Endothelial cell of umbilical vein (primary cell): ENCODE measurements around the gene LINC01488. TPM values are rescaled to one million over a fixed set of nuclear protein-coding genes. Genes with fewer than 3 reads are reported as not detected.

Experiments used
- BruUV-seq: library from RNA; stranded (reverse); fragments of 400-500 nt; replicated peaks from 2 replicates; lab custom pipeline; 2021; lab: Mats Ljungman, UMichigan
- CTCF ChIA-PET: fragments of 300-600, 350-600 bp; sonication (Branson Sonifier 250); formaldehyde crosslinking; loops from one replicate; lab custom pipeline; 2021; ENCODE audit warnings: antibody characterized with exemption, inconsistent platforms; lab: Charles Lee
- POLR2A ChIA-PET: fragments of 300-600, 350-600 bp; sonication (Branson Sonifier 250); formaldehyde crosslinking; loops from one replicate; lab custom pipeline; 2021; ENCODE audit warnings: antibody characterized with exemption, inconsistent platforms; lab: Charles Lee
- DNase-seq: peaks from one replicate; pipeline ENCODE4 v3.0.0-alpha.2; 2011; ENCODE audit warnings: low read depth, low spot score
- FAIRE-seq: peaks from 2 replicates; lab custom pipeline; 2011; peaks lifted over from hg19 to GRCh38; lab: Jason Lieb, UNC
- H2AFZ ChIP-seq: 2 replicates; pipeline ENCODE4 v1.6.0; 2012; ENCODE audit warnings: low read depth, low read length, control low read depth, inconsistent platforms
- H3K27ac ChIP-seq: 2 replicates; pipeline ENCODE4 v1.5.1; 2011; ENCODE audit warnings: low read depth, mild to moderate bottlenecking, control low read depth, low read length, moderate library complexity; ENCODE audit not compliant: insufficient read depth
- H3K27me3 ChIP-seq, 2 experiments: 2 replicates each; pipeline versions ENCODE4 v1.6.0 to v1.6.1; 2011; ENCODE audit warnings: low read length in 2 of 2, mixed read lengths in 1 of 2; ENCODE audit not compliant: control insufficient read depth in 2 of 2, insufficient read depth in 2 of 2
- H3K36me3 ChIP-seq, 2 experiments: 2 replicates in 1 of 2; 3 replicates in 1 of 2; pipeline ENCODE4 v1.5.1; 2011; ENCODE audit warnings: low read length in 2 of 2, mild to moderate bottlenecking in 1 of 2, moderate library complexity in 1 of 2; ENCODE audit not compliant: control insufficient read depth in 2 of 2, insufficient read depth in 2 of 2; ENCODE audit errors: extremely low read depth in 1 of 2
- H3K4me1 ChIP-seq: 3 replicates; pipeline ENCODE4 v1.5.1; 2011; ENCODE audit warnings: mild to moderate bottlenecking, low read length; ENCODE audit not compliant: control insufficient read depth, insufficient read depth; ENCODE audit errors: extremely low read depth
- H3K4me2 ChIP-seq: 2 replicates; pipeline ENCODE4 v1.6.1; 2011; ENCODE audit warnings: low read length, control low read depth, mixed read lengths; ENCODE audit not compliant: insufficient read depth
- H3K4me3 ChIP-seq, 3 experiments: fragments of 200-600 bp in 1 of 3; sonication (generic), shearing (Covaris generic) in 1 of 3; replicated peaks in 1 of 3; 2 replicates each; pipeline ENCODE4 v1.5.1; 2011 to 2016; ENCODE audit warnings: control low read depth in 3 of 3, low read length in 3 of 3, mild to moderate bottlenecking in 2 of 3, inconsistent platforms in 1 of 3, low read depth in 1 of 3, moderate library complexity in 1 of 3; ENCODE audit not compliant: insufficient read depth in 1 of 3
- H3K79me2 ChIP-seq: 2 replicates; pipeline ENCODE4 v1.6.0; 2012; ENCODE audit warnings: low read length, inconsistent platforms; ENCODE audit not compliant: control insufficient read depth, insufficient read depth
- H3K9ac ChIP-seq: replicated peaks from 2 replicates; pipeline ENCODE3; 2011; ENCODE audit warnings: low read length, control low read depth; ENCODE audit not compliant: insufficient read depth; ENCODE audit errors: extremely low read depth
- H3K9me1 ChIP-seq: replicated peaks from 3 replicates; pipeline ENCODE4 v1.6.0; 2011; ENCODE audit warnings: mild to moderate bottlenecking, low read length; ENCODE audit not compliant: control insufficient read depth, insufficient read depth; ENCODE audit errors: extremely low read depth
- H3K9me3 ChIP-seq: replicated peaks from 2 replicates; pipeline ENCODE4 v1.5.1; 2012; ENCODE audit warnings: low read length, inconsistent platforms; ENCODE audit not compliant: control insufficient read depth, insufficient read depth
- H4K20me1 ChIP-seq: replicated peaks from 2 replicates; pipeline ENCODE3; 2011; ENCODE audit warnings: mild to moderate bottlenecking, low read length; ENCODE audit not compliant: control insufficient read depth, insufficient read depth; ENCODE audit errors: extremely low read depth
- POLR2AphosphoS5 ChIP-seq: IDR thresholded peaks from 2 replicates; pipeline ENCODE4 v1.6.1; 2012; ENCODE audit warnings: low read depth, mild to moderate bottlenecking, control low read depth, low read length, moderate library complexity; ENCODE audit not compliant: insufficient read depth
- dilution Hi-C: fragments of 300-500 bp; cut with MboI; formaldehyde crosslinking; loops from one replicate; pipeline ENCODE4 v1.15.0; 2019; ENCODE audit warnings: low sequenced_read_pairs; ENCODE audit not compliant: extremely low pct_ligation_motif_present
- intact Hi-C: fragments of 100-400 bp; cut with micrococcal nuclease; formaldehyde crosslinking; loops from one replicate; pipeline ENCODE4 v1.10.0; 2022
- polyA plus RNA-seq, 4 experiments: library from polyadenylated mRNA; depleted of rRNA in 3 of 4; stranded (reverse) in 3 of 4; unstranded in 1 of 4; fragments of >200 nt; gene quantifications; 2 replicates each; pipeline versions ENCODE4 v1.2.1 to v1.2.3, GENCODE V29; 2011 to 2012; ENCODE audit warnings: missing spikeins in 1 of 4
- total RNA-seq: library from RNA; stranded (reverse); gene quantifications from 2 replicates; pipeline ENCODE4 v1.2.3, GENCODE V29; 2021
- TF ChIP-seq, protein P1 (sequence below), 2 donors: IDR thresholded peaks; 1 replicate in 1 of 2; 2 replicates in 1 of 2; pipeline ENCODE4 v1.5.1; 2011; ENCODE audit warnings: low read length in 2 of 2, mild to moderate bottlenecking in 2 of 2, moderate library complexity in 2 of 2, control low read depth in 1 of 2, inconsistent platforms in 1 of 2, low read depth in 1 of 2; ENCODE audit not compliant: insufficient read depth in 1 of 2; ENCODE audit errors: extremely low read depth in 1 of 2

Gene LINC01488
- total and polyA plus RNA-seq, 2 donors (not counting 3 experiments of a cell fraction or from before 2014, with no cell fraction given): not detected

DNA sequence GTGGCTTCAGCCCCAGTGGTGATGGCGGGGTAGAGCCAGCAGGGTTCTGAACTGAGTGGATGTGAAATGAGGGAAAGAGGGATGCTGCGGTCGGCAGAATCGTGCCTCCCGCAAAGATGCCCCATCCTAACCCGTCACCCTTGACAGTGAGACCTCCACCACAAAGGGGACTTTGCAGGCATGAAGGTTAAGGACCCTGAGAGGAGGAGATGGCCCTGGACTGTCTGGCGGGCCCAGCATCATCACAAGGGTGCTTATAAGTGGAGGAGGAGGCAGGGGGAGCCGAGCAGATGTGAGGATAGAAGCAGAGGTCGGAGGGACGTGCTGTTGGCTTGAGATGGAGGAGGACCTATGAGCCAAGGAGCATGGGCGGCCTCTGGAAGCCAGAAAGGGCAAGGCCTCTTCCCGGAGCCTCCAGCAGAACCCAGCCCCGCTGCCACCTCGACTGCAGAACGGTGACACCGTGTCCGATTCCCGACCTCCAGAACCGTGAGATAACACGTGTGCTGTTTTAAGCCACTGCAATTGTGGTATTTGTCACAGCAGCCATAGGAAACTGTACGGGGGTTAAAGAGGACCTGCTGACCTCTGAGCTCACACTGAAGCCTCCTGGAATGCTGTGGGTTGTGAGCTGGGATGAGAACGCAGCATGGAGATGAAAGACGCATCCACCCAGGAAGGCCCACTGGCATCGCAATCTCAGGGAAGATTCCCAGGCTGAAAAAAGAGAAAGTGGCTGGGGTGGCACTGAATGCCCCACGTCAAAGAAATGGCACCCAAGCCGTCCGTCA lies 10.9 kb downstream of the LINC01488 start:
- no peak overlapping the region for H3K4me3 ChIP-seq
- H4K20me1 ChIP-seq: no peaks in the 10 kb centered on the region
- H3K79me2 ChIP-seq: no peaks in the 10 kb centered on the region
- peaks cover 25% of the 10 kb centered on the region for H3K4me1 ChIP-seq
- intact Hi-C loops (no loop called here), dilution Hi-C loops (no loop called here)
- CTCF ChIA-PET: interaction anchor here (2.1 kb wide), 1 partner anchor 199 kb away, joined by 6 read pairs; the partner anchor contains the start of gene MYEOV
- FAIRE-seq (no peak), DNase-seq (no peak)
- POLR2A ChIA-PET: no interaction called here
- no peaks in the 10 kb centered on the region for H3K36me3 ChIP-seq
- H3K9ac ChIP-seq: no peak overlapping the region
- H3K27ac ChIP-seq: no peak overlapping the region
- no peak overlapping the region for H3K4me2 ChIP-seq
- H3K9me3 ChIP-seq: no peaks in the 10 kb centered on the region
- TF ChIP-seq, protein P1, sequence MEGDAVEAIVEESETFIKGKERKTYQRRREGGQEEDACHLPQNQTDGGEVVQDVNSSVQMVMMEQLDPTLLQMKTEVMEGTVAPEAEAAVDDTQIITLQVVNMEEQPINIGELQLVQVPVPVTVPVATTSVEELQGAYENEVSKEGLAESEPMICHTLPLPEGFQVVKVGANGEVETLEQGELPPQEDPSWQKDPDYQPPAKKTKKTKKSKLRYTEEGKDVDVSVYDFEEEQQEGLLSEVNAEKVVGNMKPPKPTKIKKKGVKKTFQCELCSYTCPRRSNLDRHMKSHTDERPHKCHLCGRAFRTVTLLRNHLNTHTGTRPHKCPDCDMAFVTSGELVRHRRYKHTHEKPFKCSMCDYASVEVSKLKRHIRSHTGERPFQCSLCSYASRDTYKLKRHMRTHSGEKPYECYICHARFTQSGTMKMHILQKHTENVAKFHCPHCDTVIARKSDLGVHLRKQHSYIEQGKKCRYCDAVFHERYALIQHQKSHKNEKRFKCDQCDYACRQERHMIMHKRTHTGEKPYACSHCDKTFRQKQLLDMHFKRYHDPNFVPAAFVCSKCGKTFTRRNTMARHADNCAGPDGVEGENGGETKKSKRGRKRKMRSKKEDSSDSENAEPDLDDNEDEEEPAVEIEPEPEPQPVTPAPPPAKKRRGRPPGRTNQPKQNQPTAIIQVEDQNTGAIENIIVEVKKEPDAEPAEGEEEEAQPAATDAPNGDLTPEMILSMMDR (IDR thresholded peaks at IDR 0.05; ENCODE audit: extremely low read depth in 1 of 2, insufficient read depth in 1 of 2, low read depth in 1 of 2, low read length in 2 of 2): no peak
- no peak for TF ChIP-seq POLR2AphosphoS5
- no TSS peak for BruUV-seq
- no peak overlapping the region for H2AFZ ChIP-seq
- no peaks in the 10 kb centered on the region for H3K9me1 ChIP-seq
- H3K27me3 ChIP-seq: no peaks in the 10 kb centered on the region
